HCEC 1CT (cell line): ENCODE results near the gene GLI1.
"Not testable (repeated sequence)": the region's sequence is repeated elsewhere in the genome, so short reads cannot be mapped to it uniquely, and the experiment has no call there.

Source experiments
- DNase-seq: peaks from one replicate; pipeline ENCODE4 v3.0.0-alpha.2; 2017

Gene GLI1

GRCh38 chr12:57476993-57477709, 17.6 kb downstream of the GLI1 start:
- DNase-seq = no peak

GRCh38 chr12:57477710-57478681, 18.4 kb downstream of the GLI1 start:
- no peak for DNase-seq

- no peak for DNase-seq
These were observed 19.4 kb downstream of the GLI1 start for GRCh38 chr12:57479043-57479375.

- DNase-seq = no peak
These were observed 20.0 kb downstream of the GLI1 start, which contains the start of gene ARHGAP9 for GRCh38 chr12:57479376-57480115. TSS of gene ARHGAP9 (minus strand) at chr12:57479866. CDS start at chr12:57479406, 460 bp downstream.

GRCh38 chr12:57481671-57482070, 22.1 kb downstream of the GLI1 start:
- DNase-seq = no peak

GRCh38 chr12:57483466-57483865, 23.9 kb downstream of the GLI1 start:
- peak; percentile 23 for DNase-seq

- no peak for DNase-seq
These were observed 26.1 kb downstream of the GLI1 start for GRCh38 chr12:57485695-57486094.

GRCh38 chr12:57487055-57487596, 27.5 kb downstream of the GLI1 start:
- DNase-seq = no peak

GRCh38 chr12:57487597-57488401, 28.2 kb downstream of the GLI1 start, which contains the start of gene MARS1:
TSS of gene MARS1 (plus strand) at chr12:57488068. CDS start at chr12:57488091, 23 bp downstream.
- peak; percentile 97 for DNase-seq

- DNase-seq = no peak
These were observed 29.0 kb downstream of the GLI1 start for GRCh38 chr12:57488402-57489156.

- no peak for DNase-seq
These were observed 29.6 kb downstream of the GLI1 start for GRCh38 chr12:57489157-57489641.

- DNase-seq = no peak
These were observed 30.5 kb downstream of the GLI1 start for GRCh38 chr12:57490126-57490525.

GRCh38 chr12:57491393-57492280, 32.1 kb downstream of the GLI1 start:
- no peak for DNase-seq

- not testable (repeated sequence) for DNase-seq
These were observed 35.6 kb downstream of the GLI1 start for GRCh38 chr12:57495051-57495701.

GRCh38 chr12:57496822-57497221, 37.2 kb downstream of the GLI1 start:
- DNase-seq = no peak

- DNase-seq = no peak
These were observed 37.9 kb downstream of the GLI1 start for GRCh38 chr12:57497223-57498131.

GRCh38 chr12:57498132-57498502, 38.5 kb downstream of the GLI1 start:
- DNase-seq = no peak

- no peak for DNase-seq
These were observed 39.0 kb downstream of the GLI1 start for GRCh38 chr12:57498571-57498970.
